Neural cell (in vitro differentiated cells): ENCODE measurements around the gene CPXM1. TPM values are rescaled to one million over a fixed set of nuclear protein-coding genes. Genes with fewer than 3 reads are reported as not detected.

Experiments used
- H2AFZ ChIP-seq: fragments of 200-600, 300-800 bp; sonication (generic), shearing (Covaris generic); 2 replicates; pipeline ENCODE4 v1.6.0; 2014; ENCODE audit warnings: low read depth, mild to moderate bottlenecking, antibody characterized with exemption, low read length, moderate library complexity
- H3F3A ChIP-seq: fragments of 200-600 bp; shearing (Covaris generic); 2 replicates; pipeline ENCODE4 v1.6.1; 2016; ENCODE audit warnings: mild to moderate bottlenecking, moderate library complexity, mixed read lengths, antibody characterized with exemption, low read length; ENCODE audit not compliant: insufficient read depth, poor library complexity, severe bottlenecking
- H3K27ac ChIP-seq: fragments of 200-600, 300-800 bp; sonication (generic), shearing (Covaris generic); 2 replicates; pipeline ENCODE4 v1.5.1; 2014; ENCODE audit warnings: mild to moderate bottlenecking, low read length, moderate library complexity
- H3K27me3 ChIP-seq: fragments of 300-800, 200-600 bp; sonication (generic), shearing (Covaris generic); 2 replicates; pipeline ENCODE4 v1.6.0; 2014; ENCODE audit warnings: mild to moderate bottlenecking, low read depth, low read length, moderate library complexity; ENCODE audit not compliant: insufficient read depth
- H3K36me3 ChIP-seq: fragments of 300-800, 200-600 bp; sonication (generic), shearing (Covaris generic); 2 replicates; pipeline ENCODE4 v1.5.1; 2014; ENCODE audit warnings: mild to moderate bottlenecking, antibody characterized with exemption, low read length, moderate library complexity; ENCODE audit not compliant: insufficient read depth
- H3K4me2 ChIP-seq: fragments of 300-800, 200-600 bp; sonication (generic), shearing (Covaris generic); 2 replicates; pipeline ENCODE4 v1.6.0; 2014; ENCODE audit warnings: mild to moderate bottlenecking, low read length
- H3K4me3 ChIP-seq: fragments of 300-800, 200-600 bp; sonication (generic), shearing (Covaris generic); 2 replicates; pipeline ENCODE4 v1.5.1; 2014; ENCODE audit warnings: mild to moderate bottlenecking, low read length, moderate library complexity
- H3K79me2 ChIP-seq: fragments of 200-600 bp; shearing (Covaris generic); replicated peaks from 2 replicates; pipeline ENCODE4 v1.6.0; 2014; ENCODE audit warnings: mild to moderate bottlenecking, low read length, moderate library complexity; ENCODE audit not compliant: insufficient read depth
- H3K9ac ChIP-seq: fragments of 300-800, 200-600 bp; sonication (generic), shearing (Covaris generic); 2 replicates; pipeline ENCODE4 v1.6.1; 2016; ENCODE audit warnings: mild to moderate bottlenecking, low read length, mixed read lengths
- H3K9me2 ChIP-seq: fragments of 200-600 bp; shearing (Covaris generic); 2 replicates; pipeline ENCODE4 v1.6.1; 2016; ENCODE audit warnings: mild to moderate bottlenecking, low read length, mixed read lengths; ENCODE audit not compliant: insufficient read depth
- H3K9me3 ChIP-seq: fragments of 200-600, 300-800 bp; sonication (generic), shearing (Covaris generic); 2 replicates; pipeline ENCODE4 v1.6.1; 2016; ENCODE audit warnings: mild to moderate bottlenecking, mixed run types, low read length, moderate library complexity, mixed read lengths
- H4K20me1 ChIP-seq: fragments of 200-600 bp; shearing (Covaris generic); 2 replicates; pipeline ENCODE4 v1.6.1; 2016; ENCODE audit warnings: mild to moderate bottlenecking, mixed run types; ENCODE audit not compliant: insufficient read depth
- CTCF ChIP-seq: fragments of 450-650 bp; IDR thresholded peaks from 2 replicates; pipeline ENCODE4 v1.5.1; 2014; ENCODE audit warnings: antibody characterized with exemption, mild to moderate bottlenecking, moderate library complexity; ENCODE audit not compliant: poor library complexity, severe bottlenecking
- EP300 ChIP-seq: fragments of 450-650 bp; conservative IDR thresholded peaks from 2 replicates; pipeline ENCODE4 v1.6.1; 2014; ENCODE audit warnings: antibody characterized with exemption, mild to moderate bottlenecking, moderate library complexity; ENCODE audit not compliant: poor library complexity, severe bottlenecking
- EZH2 ChIP-seq: fragments of 200-600, 300-800 bp; shearing (Covaris generic), sonication (generic); IDR thresholded peaks from 2 replicates; pipeline ENCODE4 v1.6.1; 2014; ENCODE audit warnings: antibody characterized with exemption, low read length, borderline replicate concordance, mild to moderate bottlenecking; ENCODE audit not compliant: insufficient read depth, poor library complexity, severe bottlenecking
- MXI1 ChIP-seq: fragments of 450-650 bp; conservative IDR thresholded peaks from 2 replicates; pipeline ENCODE4 v1.6.1; 2014; ENCODE audit warnings: antibody characterized with exemption, mild to moderate bottlenecking; ENCODE audit not compliant: poor library complexity, severe bottlenecking
- POLR2AphosphoS5 ChIP-seq: IDR thresholded peaks from 2 replicates; pipeline ENCODE4 v1.6.1; 2012
- RAD21 ChIP-seq: fragments of 450-650 bp; conservative IDR thresholded peaks from 2 replicates; pipeline ENCODE4 v1.6.1; 2014; ENCODE audit warnings: antibody characterized with exemption, mild to moderate bottlenecking, moderate library complexity
- REST ChIP-seq: IDR thresholded peaks from 2 replicates; pipeline ENCODE4 v1.6.1; 2012; ENCODE audit warnings: borderline replicate concordance
- SMC3 ChIP-seq: fragments of 450-650 bp; conservative IDR thresholded peaks from 2 replicates; pipeline ENCODE4 v1.6.1; 2014; ENCODE audit warnings: antibody characterized with exemption, mild to moderate bottlenecking, moderate library complexity; ENCODE audit not compliant: poor library complexity
- TAF1 ChIP-seq: IDR thresholded peaks from 2 replicates; pipeline ENCODE4 v1.6.1; 2012; ENCODE audit warnings: low read depth
- polyA plus RNA-seq: library from polyadenylated mRNA; depleted of rRNA; stranded (reverse); fragments of >200 nt; gene quantifications from 2 replicates; pipeline ENCODE4 v1.2.3, GENCODE V29; 2014

The CPXM1 gene
- polyA plus RNA-seq, 1 donor from 2014 or later, result 44.0 TPM

GRCh38 chr20:2747676-2748235, 52.7 kb downstream of the CPXM1 start:
- Histone ChIP-seq H3K4me3 (no peak overlapping the region), H2AFZ (no peak overlapping the region), H3K9me2 (no peaks in the 10 kb centered on the region), H3K27me3 (peaks cover 57% of the 10 kb centered on the region), H3F3A (no peaks in the 10 kb centered on the region), H3K27ac (no peak overlapping the region), H4K20me1 (no peaks in the 10 kb centered on the region), H3K36me3 (no peaks in the 10 kb centered on the region), H3K4me2 (no peak overlapping the region), H3K79me2 (no peaks in the 10 kb centered on the region), H3K9ac (no peak overlapping the region), H3K9me3 (no peaks in the 10 kb centered on the region)
- TF ChIP-seq POLR2AphosphoS5 (no peak), TAF1 (no peak), RAD21 (no peak), EP300 (no peak), SMC3 (no peak), MXI1 (no peak), REST (no peak), CTCF (no peak), EZH2 (no peak)

- no peaks in the 10 kb centered on the region for H4K20me1 ChIP-seq
- H3F3A ChIP-seq, result no peaks in the 10 kb centered on the region
- no peak overlapping the region for H3K9ac ChIP-seq
- H3K4me2 ChIP-seq, result no peak overlapping the region
- H3K79me2 ChIP-seq, result no peaks in the 10 kb centered on the region
- peaks cover 47% of the 10 kb centered on the region for H3K27me3 ChIP-seq
- H2AFZ ChIP-seq, result no peak overlapping the region
- no peak overlapping the region for H3K27ac ChIP-seq
- no peaks in the 10 kb centered on the region for H3K36me3 ChIP-seq
- no peak overlapping the region for H3K4me3 ChIP-seq
- no peaks in the 10 kb centered on the region for H3K9me2 ChIP-seq
- H3K9me3 ChIP-seq, result no peaks in the 10 kb centered on the region
- TF ChIP-seq EZH2 (no peak), POLR2AphosphoS5 (no peak), EP300 (no peak), TAF1 (no peak), MXI1 (no peak), RAD21 (no peak), SMC3 (no peak), REST (no peak), CTCF (no peak)
These were observed 53.7 kb downstream of the CPXM1 start for GRCh38 chr20:2746636-2747265.
